Endodermal cell (in vitro differentiated cells): ENCODE data around the gene PYY. TPM values are rescaled to one million over a fixed set of nuclear protein-coding genes. Genes with fewer than 3 reads are reported as not detected.

Experiments
- DNase-seq: peaks from one replicate; pipeline ENCODE4 v3.0.0-alpha.2; 2017
- H3K27ac ChIP-seq: 2 replicates; pipeline ENCODE4 v1.5.1; 2013; ENCODE audit warnings: mild to moderate bottlenecking, low read depth, low read length, moderate library complexity
- H3K27me3 ChIP-seq: 2 replicates; pipeline ENCODE4 v1.6.1; 2013; ENCODE audit warnings: mild to moderate bottlenecking, low read length, moderate library complexity; ENCODE audit not compliant: insufficient read depth, control insufficient read depth, poor library complexity, severe bottlenecking
- H3K36me3 ChIP-seq: 2 replicates; pipeline ENCODE4 v1.7.0; 2013; ENCODE audit warnings: mild to moderate bottlenecking, low read length, moderate library complexity; ENCODE audit not compliant: control insufficient read depth, insufficient read depth
- H3K4me1 ChIP-seq: one replicate; pipeline ENCODE4 v1.7.0; 2013; ENCODE audit warnings: low read length; ENCODE audit not compliant: control insufficient read depth, insufficient read depth
- H3K4me3 ChIP-seq: 2 replicates; pipeline ENCODE4 v1.5.1; 2013; ENCODE audit warnings: mild to moderate bottlenecking, low read length, moderate library complexity
- H3K9ac ChIP-seq: 2 replicates; pipeline ENCODE4 v1.6.1; 2013; ENCODE audit warnings: mild to moderate bottlenecking, low read length, moderate library complexity; ENCODE audit not compliant: poor library complexity, severe bottlenecking; ENCODE audit errors: extremely low read depth
- H3K9me3 ChIP-seq: 2 replicates; pipeline ENCODE4 v1.6.1; 2013; ENCODE audit warnings: mild to moderate bottlenecking, low read length, moderate library complexity; ENCODE audit not compliant: control insufficient read depth
- H3K27ac Mint-ChIP-seq: 2 replicates; pipeline ENCODE4 v1.8.0; 2020; ENCODE audit warnings: mixed read lengths
- H3K27me3 Mint-ChIP-seq: 2 replicates; pipeline ENCODE4 v1.8.0; 2021; ENCODE audit warnings: mild to moderate bottlenecking, mixed read lengths; ENCODE audit not compliant: insufficient read depth
- H3K36me3 Mint-ChIP-seq: 2 replicates; pipeline ENCODE4 v1.8.0; 2020; ENCODE audit warnings: low read depth, mixed read lengths
- H3K4me1 Mint-ChIP-seq: 2 replicates; pipeline ENCODE4 v1.8.0; 2020; ENCODE audit warnings: mixed read lengths
- H3K4me3 Mint-ChIP-seq: 2 replicates; pipeline ENCODE4 v1.8.0; 2020; ENCODE audit warnings: mild to moderate bottlenecking, moderate library complexity, mixed read lengths
- H3K9me3 Mint-ChIP-seq: 2 replicates; pipeline ENCODE4 v1.8.0; 2020; ENCODE audit warnings: mild to moderate bottlenecking, mixed read lengths
- WGBS, 2 experiments: methylation state at CpG; one replicate each; pipeline versions ENCODE4 v1.1.5 to v1.1.7; 2013; ENCODE audit warnings: missing lambda C conversion rate in 2 of 2, mixed read lengths in 1 of 2; ENCODE audit not compliant: insufficient coverage in 1 of 2, insufficient read length in 1 of 2; 5-methylcytosine and 5-hydroxymethylcytosine counted together
- total RNA-seq, 2 donors: library from RNA; stranded (reverse); fragmentation: NEBNext Ultra II Directional in 1 of 2; extraction: Animal tissue kit (Norgen Biotek cat#: 25700) in 1 of 2; gene quantifications; 2 replicates in 1 of 2; 3 replicates in 1 of 2; pipeline ENCODE4 v1.2.1, GENCODE V29; 2021
- TF ChIP-seq, protein P1 (sequence below): fragments of 200-600 bp; sonication (generic); conservative IDR thresholded peaks from 2 replicates; pipeline ENCODE4 v1.5.0; 2021; ENCODE audit warnings: antibody characterized with exemption, mild to moderate bottlenecking

PYY gene
- total RNA-seq, 2 donors from 2014 or later = 1.3 to 1.4 TPM

DNA sequence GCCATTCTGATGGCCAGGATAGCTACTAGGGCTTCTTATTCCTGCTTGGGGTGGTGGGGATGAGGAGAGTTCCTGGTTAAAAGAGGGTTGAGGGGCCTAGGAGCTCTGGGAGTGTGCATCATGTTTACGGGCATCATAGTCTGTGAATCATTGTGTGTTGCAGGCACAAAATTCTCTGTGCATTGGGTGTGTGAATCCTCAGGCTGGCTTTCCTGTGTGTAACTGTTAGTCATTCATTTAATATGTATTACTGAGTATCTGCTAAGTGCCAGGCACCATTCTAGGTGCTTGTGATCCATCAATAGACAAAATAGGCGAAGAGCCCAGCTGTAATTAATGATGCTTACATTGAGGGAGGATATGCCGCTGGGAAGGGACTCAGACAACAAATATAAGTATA, 17.3 kb downstream of the PYY start:
- Histone ChIP-seq H3K27me3 (peaks cover 29% of the 10 kb centered on the region), H3K36me3 (no peaks in the 10 kb centered on the region), H3K27ac (no peak overlapping the region), H3K9ac (no peak overlapping the region), H3K4me3 (no peak overlapping the region), H3K9me3 (no peaks in the 10 kb centered on the region), H3K4me1 (no peaks in the 10 kb centered on the region)
- Mint-ChIP-seq H3K4me1 (peaks cover 2% of the 10 kb centered on the region), H3K27me3 (peaks cover 45% of the 10 kb centered on the region), H3K9me3 (no peaks in the 10 kb centered on the region), H3K36me3 (no peaks in the 10 kb centered on the region), H3K4me3 (no peak overlapping the region), H3K27ac (no peak overlapping the region)
- TF ChIP-seq, protein P1, sequence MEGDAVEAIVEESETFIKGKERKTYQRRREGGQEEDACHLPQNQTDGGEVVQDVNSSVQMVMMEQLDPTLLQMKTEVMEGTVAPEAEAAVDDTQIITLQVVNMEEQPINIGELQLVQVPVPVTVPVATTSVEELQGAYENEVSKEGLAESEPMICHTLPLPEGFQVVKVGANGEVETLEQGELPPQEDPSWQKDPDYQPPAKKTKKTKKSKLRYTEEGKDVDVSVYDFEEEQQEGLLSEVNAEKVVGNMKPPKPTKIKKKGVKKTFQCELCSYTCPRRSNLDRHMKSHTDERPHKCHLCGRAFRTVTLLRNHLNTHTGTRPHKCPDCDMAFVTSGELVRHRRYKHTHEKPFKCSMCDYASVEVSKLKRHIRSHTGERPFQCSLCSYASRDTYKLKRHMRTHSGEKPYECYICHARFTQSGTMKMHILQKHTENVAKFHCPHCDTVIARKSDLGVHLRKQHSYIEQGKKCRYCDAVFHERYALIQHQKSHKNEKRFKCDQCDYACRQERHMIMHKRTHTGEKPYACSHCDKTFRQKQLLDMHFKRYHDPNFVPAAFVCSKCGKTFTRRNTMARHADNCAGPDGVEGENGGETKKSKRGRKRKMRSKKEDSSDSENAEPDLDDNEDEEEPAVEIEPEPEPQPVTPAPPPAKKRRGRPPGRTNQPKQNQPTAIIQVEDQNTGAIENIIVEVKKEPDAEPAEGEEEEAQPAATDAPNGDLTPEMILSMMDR = no peak
- DNase-seq = no peak
- WGBS, 2 experiments = 92 to 93% methylated on average over 2 to 3 of the region's 3 CpGs

DNA sequence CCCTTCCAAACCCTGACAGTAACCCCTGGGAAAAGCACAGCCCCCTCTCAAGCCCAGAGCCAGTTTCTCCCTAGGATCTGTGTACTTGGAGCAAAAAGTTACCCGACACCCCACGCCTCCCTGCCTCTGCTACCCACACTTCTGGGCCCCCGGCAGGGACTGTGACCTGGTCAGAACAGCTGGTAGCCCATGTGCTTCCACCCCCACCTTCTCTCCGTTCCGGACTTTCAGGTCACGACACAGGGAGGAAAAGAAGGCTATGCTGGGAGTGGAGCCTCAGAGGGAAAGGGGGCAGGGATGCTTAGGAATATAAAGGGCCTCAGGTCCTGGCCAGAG, 17.8 kb downstream of the PYY start:
- 79 to 100% methylated on average over 1 to 6 of the region's 6 CpGs for WGBS, 2 experiments
- Histone ChIP-seq H3K36me3 (no peaks in the 10 kb centered on the region), H3K9ac (no peak overlapping the region), H3K9me3 (no peaks in the 10 kb centered on the region), H3K27ac (no peak overlapping the region), H3K27me3 (peaks cover 29% of the 10 kb centered on the region), H3K4me1 (no peaks in the 10 kb centered on the region), H3K4me3 (no peak overlapping the region)
- TF ChIP-seq, protein P1 = no peak
- Mint-ChIP-seq H3K27ac (no peak overlapping the region), H3K27me3 (peaks cover 45% of the 10 kb centered on the region), H3K9me3 (no peaks in the 10 kb centered on the region), H3K36me3 (no peaks in the 10 kb centered on the region), H3K4me1 (peaks cover 2% of the 10 kb centered on the region), H3K4me3 (no peak overlapping the region)
- DNase-seq = no peak

DNA sequence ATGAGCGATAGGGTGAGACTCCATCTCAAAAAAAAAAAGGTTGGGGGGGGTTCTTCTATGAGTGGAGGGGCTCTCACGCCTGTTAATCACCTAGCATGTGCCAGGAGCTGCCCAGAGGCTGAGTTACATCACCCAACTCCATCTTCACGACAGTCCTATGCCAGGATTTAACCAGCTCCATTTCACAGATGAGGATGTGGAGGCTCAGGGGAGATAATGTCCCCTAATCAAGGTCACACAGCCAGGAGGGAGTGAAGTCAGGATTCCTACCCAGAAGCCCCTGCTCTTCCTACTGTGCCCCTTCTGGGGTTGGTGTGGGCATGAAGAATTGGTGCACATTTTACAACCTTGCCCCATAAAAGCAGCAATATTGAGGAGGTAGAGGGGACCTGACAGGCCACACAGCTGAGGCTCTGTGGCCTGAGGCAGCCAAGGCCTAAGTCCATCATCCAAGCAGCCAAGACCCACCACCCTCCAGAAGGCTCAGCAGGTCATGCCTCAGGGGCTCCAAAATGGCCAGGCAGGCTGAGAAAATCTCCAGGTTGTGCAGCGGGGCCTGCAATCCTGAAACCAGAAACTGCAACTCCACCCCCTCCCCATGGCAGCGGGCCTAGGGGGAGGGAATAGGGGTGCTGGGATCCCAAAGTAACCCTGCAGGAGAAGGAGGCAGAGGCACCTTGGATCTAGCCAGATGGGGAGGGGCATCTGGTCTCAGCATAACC, 18.4 kb downstream of the PYY start:
- no peaks in the 10 kb centered on the region for H3K36me3 ChIP-seq
- H3K27me3 ChIP-seq = peaks cover 29% of the 10 kb centered on the region
- no peak overlapping the region for H3K9ac ChIP-seq
- H3K4me1 Mint-ChIP-seq = no peaks in the 10 kb centered on the region
- no peak overlapping the region for H3K4me3 ChIP-seq
- TF ChIP-seq, protein P1 = no peak
- H3K9me3 ChIP-seq = no peaks in the 10 kb centered on the region
- H3K9me3 Mint-ChIP-seq = no peaks in the 10 kb centered on the region
- no peaks in the 10 kb centered on the region for H3K36me3 Mint-ChIP-seq
- 86 to 100% methylated on average over 3 to 5 of the region's 5 CpGs for WGBS, 2 experiments
- no peak overlapping the region for H3K27ac Mint-ChIP-seq
- DNase-seq = no peak
- H3K4me1 ChIP-seq = no peaks in the 10 kb centered on the region
- no peak overlapping the region for H3K4me3 Mint-ChIP-seq
- no peak overlapping the region for H3K27ac ChIP-seq
- peaks cover 45% of the 10 kb centered on the region for H3K27me3 Mint-ChIP-seq
